ENCODE measurements around the gene NINJ2. TPM values are rescaled to one million over a fixed set of nuclear protein-coding genes. Genes with fewer than 3 reads are reported as not detected.

Gene NINJ2
- total and polyA plus RNA-seq, 7 donors: 11.8 to 66.6 (median 33.1) TPM

GRCh38 chr12:666766-667308 lies 3.6 kb upstream of the NINJ2 start:
- no peak overlapping the region for H3K4me3 ChIP-seq
- H3K27ac ChIP-seq: no peak overlapping the region
- H3K9me3 ChIP-seq: no peaks in the 10 kb centered on the region
- ATAC-seq (no peak), DNase-seq (no peak)
- H3K36me3 ChIP-seq (ENCODE audit: insufficient read depth in 1 of 2, low read depth in 1 of 2): no peaks in the 10 kb centered on the region
- intact Hi-C loops (cut with DNase I): no loop called here
- H3K4me1 ChIP-seq: peaks cover 6% of the 10 kb centered on the region
- no peaks in the 10 kb centered on the region for H3K27me3 ChIP-seq (ENCODE audit: insufficient read depth in 3 of 3, low read length in 2 of 3)
- TF ChIP-seq CTCF (IDR thresholded peaks at IDR 0.05): no peak
- WGBS, 3 donors: 68 to 73% (median 73%) methylated on average over 7 of the region's 7 CpGs

GRCh38 chr12:666066-666465 lies 2.8 kb upstream of the NINJ2 start:
- TF ChIP-seq CTCF (IDR thresholded peaks at IDR 0.05): no peak
- Histone ChIP-seq H3K36me3 (ENCODE audit: insufficient read depth in 1 of 2, low read depth in 1 of 2) (no peaks in the 10 kb centered on the region), H3K27me3 (ENCODE audit: insufficient read depth in 3 of 3, low read length in 2 of 3) (no peaks in the 10 kb centered on the region), H3K9me3 (no peaks in the 10 kb centered on the region), H3K27ac (no peak overlapping the region), H3K4me1 (peaks cover 10% of the 10 kb centered on the region), H3K4me3 (no peak overlapping the region)
- intact Hi-C loops (cut with DNase I): no loop called here
- WGBS, 3 donors: 49 to 85% (median 54%) methylated on average over 2 of the region's 2 CpGs
- no peak for ATAC-seq
- no peak for DNase-seq

GRCh38 chr12:664779-665092 lies 1.5 kb upstream of the NINJ2 start:
- DNase-seq (no peak), ATAC-seq (no peak)
- Histone ChIP-seq H3K27ac (no peak overlapping the region), H3K27me3 (ENCODE audit: insufficient read depth in 3 of 3, low read length in 2 of 3) (no peaks in the 10 kb centered on the region), H3K4me1 (peaks cover 10% of the 10 kb centered on the region), H3K4me3 (no peak overlapping the region), H3K9me3 (no peaks in the 10 kb centered on the region), H3K36me3 (ENCODE audit: insufficient read depth in 1 of 2, low read depth in 1 of 2) (no peaks in the 10 kb centered on the region)
- 97 to 98% (median 97%) methylated on average over 5 of the region's 5 CpGs for WGBS, 3 donors
- intact Hi-C loops (cut with DNase I): loop anchor here in 1 of 2 donors (5.0 kb wide), 1 partner anchor 63 kb away; no protein-coding TSS in a partner anchor
- no peak for TF ChIP-seq CTCF (IDR thresholded peaks at IDR 0.05)

GRCh38 chr12:664075-664778 lies 982 bp upstream of the NINJ2 start:
- no peak for TF ChIP-seq CTCF (IDR thresholded peaks at IDR 0.05)
- 90 to 94% (median 94%) methylated on average over 13 of the region's 13 CpGs for whole genome bisulfite sequencing, 3 donors
- no peak for DNase-seq
- no peak overlapping the region for H3K4me3 ChIP-seq
- H3K27me3 ChIP-seq (ENCODE audit: insufficient read depth in 3 of 3, low read length in 2 of 3): no peaks in the 10 kb centered on the region
- H3K27ac ChIP-seq: no peak overlapping the region
- H3K9me3 ChIP-seq: no peaks in the 10 kb centered on the region
- H3K36me3 ChIP-seq (ENCODE audit: insufficient read depth in 1 of 2, low read depth in 1 of 2): no peaks in the 10 kb centered on the region
- intact Hi-C loops (cut with DNase I): loop anchor here in 1 of 2 donors (5.0 kb wide), 1 partner anchor 63 kb away; no protein-coding TSS in a partner anchor
- ATAC-seq: no peak
- H3K4me1 ChIP-seq: peaks cover 10% of the 10 kb centered on the region
